HG03103 (cell line): ENCODE measurements around the gene CDK19.
"Not testable (repeated sequence)": the region's sequence is repeated elsewhere in the genome, so short reads cannot be mapped to it uniquely, and the experiment has no call there.

ENCODE experiments used
- ATAC-seq: cut with Tn5 transposase; IDR thresholded peaks from one replicate; pipeline ENCODE4 v1.9.1; 2021; ENCODE audit warnings: low read depth; ENCODE audit not compliant: unreplicated experiment

Gene CDK19

DNA sequence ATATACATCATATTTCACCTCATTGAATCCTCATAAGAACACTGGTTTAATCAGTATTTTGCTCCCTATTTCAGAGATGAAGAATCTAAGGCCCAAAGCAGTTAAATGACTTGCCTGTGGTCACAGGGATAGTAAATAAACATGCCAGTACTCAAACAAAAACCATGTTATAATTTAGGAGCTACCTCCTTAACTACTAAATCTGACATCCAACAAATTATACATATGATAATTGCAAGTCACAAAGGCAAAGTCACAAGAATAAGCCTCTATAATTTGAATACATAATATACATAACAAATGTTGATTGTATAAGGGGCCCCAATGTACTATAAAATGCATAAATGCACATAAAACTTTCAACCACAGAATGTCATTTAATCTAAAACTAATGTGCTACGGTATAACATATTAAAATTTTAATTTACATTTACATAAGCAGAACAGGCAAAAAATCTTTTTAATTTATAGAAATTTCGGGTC lies 181.5 kb downstream of the CDK19 start:
- no peak for ATAC-seq

DNA sequence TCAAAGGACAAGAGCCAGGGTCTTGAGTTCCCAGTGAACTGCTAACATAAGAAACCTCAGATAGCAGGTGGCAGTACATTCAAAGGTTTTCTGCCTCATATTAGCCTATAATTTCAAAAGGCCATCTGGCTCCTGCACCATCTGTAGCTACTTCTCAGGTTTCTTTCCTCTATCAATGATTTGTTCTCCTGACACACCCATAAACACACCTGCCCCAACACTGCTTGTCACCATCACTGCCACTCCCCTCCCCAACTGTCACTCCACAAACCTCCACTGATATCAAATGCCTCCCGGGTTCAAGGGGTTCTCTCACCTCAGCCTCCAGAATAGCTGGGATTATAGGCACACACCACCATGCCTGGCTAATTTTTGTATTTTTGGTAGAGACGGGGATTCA lies 186.1 kb downstream of the CDK19 start:
- ATAC-seq: no peak

DNA sequence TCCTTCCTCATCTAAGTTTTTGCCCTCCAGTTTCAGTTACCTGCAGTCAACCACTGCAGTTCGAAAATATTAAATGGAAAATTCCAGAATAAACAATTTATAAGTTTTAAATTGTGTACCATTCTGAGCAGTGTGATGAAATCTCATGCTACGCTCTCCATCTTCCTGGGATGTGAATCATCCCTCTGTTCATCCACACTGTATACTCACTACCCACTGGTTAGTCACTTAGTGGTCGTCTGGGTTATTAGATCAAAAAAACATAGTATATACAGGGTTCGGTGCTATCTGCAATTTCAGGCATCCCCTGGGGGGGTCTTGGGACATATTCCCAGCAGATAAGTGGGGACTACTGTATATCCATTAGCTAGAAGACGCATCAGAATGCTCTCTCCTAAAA lies 186.9 kb downstream of the CDK19 start:
- no peak for ATAC-seq

DNA sequence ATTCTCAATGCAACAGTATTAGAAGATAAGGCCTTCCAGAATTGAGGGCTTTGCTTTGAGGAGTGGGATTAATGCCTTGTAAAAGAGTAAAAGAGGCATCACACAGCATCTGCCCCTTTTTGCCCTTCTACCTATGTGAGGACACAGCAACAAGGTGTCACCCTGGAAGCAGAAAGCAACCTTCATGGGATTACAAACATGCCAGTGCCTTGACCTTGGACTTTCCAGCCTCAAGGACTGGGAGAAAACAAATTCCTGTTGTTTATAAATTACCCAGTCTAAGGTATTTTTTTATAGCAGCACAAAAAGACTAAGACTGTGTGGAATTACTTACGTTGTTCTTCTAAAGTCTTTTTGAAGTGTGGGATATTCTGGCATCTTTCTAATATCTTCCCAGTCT lies 188.8 kb downstream of the CDK19 start:
- no peak for ATAC-seq

DNA sequence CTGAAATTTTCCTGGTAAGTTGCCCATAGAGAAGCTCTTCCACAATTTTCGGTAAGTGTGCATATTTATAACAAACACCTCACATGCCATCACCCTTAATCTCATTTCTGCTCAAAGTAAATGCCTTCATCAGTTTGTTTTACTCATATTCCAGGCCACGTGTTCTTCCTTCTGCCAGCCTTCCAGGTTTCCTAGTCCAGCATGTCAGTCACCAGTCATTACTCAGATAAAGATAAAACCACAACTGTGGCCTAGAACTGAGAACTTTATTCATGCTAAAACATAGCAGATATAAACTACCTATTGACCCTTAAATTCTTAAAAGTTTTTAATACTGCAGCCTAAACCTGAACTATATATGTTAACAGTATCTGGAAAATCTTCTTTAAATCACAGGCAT lies 189.4 kb downstream of the CDK19 start:
- no peak for ATAC-seq

DNA sequence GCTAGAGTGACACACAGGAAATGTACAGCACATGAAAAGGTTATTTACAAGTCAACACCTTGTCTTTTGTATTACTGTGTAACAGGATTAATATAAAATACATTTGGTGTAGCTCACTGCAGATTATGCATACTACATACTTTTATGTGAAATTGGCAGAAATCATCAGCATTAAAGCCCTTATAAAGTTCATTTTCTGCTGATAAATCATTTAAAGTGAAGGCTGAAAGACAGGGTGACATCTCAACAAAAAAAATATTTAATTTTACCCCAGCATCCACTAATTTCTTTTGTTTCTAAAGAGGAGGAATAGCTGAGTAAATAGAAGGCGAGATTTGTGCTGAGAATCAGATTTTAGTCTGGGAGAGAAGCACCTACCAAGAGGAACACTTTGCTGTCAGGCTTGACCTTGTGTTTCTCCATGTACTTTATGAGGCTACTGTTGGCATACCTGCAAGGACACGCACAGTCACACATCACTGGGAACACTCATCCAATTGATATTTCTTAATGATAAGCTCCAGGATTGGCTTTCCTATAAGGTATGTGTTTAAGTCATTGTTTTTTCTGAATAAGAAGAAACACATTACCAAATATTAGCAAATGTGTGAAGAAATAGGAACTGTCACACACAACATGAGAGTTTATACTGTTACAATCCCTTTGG lies 192.2 kb downstream of the CDK19 start:
- no peak for ATAC-seq

DNA sequence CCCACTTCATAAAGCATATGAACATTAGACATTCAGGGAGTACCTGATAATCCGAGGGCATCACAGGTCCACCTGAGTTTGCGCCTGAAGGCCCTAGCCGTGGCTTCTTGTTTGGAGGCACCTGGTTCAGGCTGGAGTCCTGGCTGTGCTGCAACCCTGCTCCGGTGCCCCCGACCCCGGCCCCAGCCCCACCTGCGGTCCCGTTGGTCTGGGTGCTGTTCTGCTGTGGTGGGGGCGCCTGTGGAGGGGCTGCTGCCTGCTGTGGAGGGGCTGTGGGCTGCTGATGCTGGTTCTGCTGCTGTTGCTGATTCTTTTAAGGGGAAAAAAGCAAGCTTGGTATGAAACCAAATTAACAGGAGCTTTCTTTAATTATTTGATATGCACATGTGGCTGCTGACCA lies 194.2 kb downstream of the CDK19 start:
- no peak for ATAC-seq

DNA sequence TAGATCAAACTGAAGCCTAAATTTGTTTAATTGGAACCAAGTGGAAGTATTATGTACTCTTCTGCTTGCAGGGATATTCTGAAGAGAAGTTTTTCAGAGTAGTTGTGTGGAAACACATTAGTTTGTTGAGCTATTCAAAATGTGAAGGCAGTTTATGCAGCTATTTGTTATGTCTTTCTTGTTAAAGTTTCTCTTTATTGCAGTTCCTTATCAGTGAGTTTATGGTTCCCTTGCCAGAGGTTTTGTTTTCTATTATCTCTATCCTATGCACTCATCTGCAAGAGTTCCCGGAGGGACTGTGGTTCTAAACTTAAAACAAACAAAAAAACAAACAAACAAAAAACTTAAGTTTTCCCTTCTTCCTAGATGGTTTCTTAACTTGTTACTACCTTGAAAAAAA lies 195.2 kb downstream of the CDK19 start:
- no peak for ATAC-seq

DNA sequence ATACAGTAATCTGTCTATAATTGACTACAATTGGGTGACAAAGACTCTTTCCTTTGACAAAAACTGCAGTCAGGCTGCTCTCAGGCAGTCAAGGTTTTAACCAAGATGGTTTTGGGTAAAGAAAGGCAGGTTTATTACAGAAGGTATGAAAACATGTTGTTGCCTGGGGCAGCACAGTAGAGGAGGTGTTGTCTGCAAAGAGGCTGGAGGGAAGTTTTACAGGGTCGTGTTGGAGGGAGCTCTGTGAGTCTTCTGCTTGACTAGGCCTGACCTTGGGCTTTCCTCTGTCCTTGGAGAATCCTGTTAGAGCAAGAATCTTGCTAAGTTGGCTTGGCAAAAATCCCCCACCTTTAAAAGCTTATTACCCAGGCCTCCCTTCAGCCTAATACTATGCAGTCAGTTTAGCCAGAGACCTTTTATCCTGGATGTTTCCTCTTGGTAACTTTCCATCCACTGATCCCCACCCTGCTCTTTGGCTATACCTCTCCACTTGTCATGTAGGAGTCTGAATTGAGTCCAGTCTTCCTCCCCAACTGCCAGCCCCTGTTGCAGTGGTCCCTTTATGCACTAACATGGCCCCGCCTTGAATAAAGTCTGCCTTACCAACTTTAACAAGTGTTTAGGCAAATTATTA lies 195.9 kb downstream of the CDK19 start:
- no peak for ATAC-seq

DNA sequence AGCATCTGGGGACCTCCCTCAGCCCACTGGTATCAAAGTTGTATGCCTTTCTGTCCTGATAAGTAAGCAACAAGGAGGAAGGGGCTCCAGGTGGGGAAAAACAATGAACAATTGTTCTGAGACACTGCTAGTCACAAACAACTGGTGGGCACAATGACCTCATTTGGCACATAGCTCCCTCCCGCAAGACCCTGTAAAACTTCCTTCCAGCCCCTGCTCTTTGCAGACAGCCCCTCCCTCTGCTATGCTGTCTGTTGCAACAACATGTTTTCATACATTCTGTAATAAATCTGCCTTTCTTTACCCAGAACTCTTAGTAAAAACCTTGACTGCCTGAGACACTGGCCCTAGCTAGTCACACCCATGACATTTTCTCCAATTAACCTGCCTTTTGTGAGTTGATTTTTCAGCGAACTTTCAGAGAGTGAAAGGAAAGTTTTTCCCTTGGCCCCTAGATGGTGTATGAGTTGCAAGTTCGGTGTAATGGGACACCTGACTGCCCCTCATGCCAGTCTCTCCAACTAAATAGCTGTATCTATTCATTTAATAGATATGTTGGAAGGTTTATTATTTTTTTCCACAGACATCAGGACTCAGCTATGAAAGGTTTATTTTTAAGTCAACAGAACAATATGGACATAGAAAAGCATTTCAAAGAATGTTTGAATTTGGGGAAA lies 196.5 kb downstream of the CDK19 start:
- ATAC-seq: no peak

DNA sequence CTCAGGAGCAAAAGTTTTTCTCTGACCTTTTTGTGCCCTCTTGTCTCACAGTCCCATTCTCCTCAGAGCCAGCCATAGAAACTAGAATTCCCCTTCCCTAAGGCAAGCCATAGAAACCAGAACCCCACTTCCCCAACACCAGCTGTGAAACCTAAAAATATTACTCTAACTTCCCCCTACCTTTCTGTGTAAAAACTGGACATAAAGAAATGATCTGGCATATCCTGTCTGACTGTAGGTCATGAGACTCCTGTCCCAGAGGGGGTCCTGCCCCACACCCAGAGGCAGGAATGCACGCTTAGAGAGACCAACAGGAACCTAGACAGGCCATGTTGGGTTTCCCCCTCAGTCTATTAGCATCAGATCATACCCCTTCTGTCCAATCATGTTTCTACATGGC lies 198.2 kb downstream of the CDK19 start:
- peak; percentile 80 for ATAC-seq

DNA sequence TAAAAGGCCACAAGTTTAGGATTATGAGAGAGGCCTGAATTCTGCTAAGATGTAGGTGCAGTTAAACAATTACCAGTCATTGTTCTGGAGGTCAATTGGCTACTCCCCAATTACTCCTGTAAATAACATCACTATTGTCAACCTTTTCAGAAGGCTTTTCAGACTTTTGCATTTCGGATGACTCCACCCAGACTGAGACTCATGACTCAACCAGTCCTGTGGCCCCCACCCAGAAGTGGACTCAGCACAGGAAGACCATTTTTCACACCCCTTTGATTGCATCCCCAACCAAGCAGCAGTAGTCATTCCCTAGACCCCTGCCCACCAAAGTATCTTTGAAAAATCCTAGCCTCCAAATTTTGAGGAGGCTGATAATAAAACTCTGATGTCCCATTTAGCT lies 199.5 kb downstream of the CDK19 start:
- ATAC-seq: no peak

DNA sequence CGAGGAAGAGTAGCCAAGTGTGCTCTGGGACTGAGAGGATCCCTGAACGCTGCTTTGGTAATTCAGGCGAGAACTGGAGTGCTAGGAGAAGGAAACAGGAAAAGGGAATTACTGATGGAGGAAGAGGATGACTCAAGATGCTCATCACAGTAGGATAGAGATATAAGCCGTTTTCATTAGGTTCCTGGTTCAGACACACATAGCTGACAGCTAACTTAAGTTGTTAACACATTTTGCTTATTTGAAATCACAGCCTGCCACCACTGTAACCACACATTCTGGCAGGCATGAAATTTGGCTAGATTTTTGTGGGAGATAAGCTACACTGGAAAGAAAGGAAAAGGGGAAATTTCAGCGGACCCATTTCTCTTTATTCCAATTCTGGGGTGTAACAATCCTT lies 200.7 kb downstream of the CDK19 start:
- ATAC-seq: no peak

DNA sequence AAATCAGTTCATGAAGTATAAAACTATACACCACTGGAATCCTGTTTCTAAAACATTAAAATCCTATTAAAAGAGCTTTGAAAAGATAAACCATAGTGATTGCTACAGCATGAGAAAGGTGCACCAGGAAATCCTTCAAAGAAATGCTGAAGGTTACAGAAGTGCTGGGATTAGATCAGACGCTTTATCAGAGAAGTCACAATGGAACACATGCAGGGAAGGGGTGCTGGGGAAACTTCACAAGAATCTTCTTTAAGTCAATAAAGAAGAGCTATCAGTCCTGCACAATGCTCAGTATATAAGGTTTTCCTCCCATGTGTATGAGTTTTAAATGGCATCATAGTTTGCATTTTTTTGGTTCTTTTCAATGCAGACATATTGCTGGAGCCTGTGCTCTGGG lies 201.2 kb downstream of the CDK19 start:
- no peak for ATAC-seq

DNA sequence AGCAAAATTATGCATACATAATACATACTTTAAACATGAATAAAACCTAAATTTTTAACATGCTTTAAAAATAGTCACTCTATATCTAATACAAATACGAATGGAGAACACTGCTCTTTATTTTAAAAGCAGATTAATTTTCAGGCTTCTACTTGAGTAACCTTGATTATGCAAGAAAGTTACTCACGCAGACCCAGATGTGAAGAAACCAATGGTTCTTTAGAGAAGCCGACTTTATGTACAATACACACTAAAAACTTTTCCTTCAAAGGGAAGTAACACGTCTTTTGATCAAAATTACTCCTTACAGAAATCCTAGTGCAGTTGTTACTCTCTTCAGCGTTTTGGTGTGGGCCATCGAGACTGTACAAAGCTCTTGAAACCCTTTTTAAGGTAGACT lies 201.9 kb downstream of the CDK19 start:
- ATAC-seq: no peak

DNA sequence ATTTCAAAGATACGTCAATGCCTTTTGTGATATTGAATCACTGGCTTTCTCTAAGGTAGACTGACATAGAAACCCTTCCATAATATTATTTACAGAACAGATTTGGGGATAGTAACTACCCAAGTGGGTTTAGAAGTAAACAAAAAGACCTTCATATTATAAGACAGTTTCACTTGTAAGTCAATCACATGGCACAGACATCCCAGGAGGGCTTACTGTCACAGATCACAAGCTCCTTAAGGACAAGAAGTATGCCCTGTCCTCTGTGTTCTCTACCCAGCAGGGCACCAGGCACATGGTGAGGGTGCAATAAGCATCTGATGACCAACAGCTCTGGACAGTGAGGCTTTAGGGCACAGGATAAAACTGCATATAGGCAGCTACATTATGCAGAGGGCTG lies 203.0 kb downstream of the CDK19 start:
- no peak for ATAC-seq

DNA sequence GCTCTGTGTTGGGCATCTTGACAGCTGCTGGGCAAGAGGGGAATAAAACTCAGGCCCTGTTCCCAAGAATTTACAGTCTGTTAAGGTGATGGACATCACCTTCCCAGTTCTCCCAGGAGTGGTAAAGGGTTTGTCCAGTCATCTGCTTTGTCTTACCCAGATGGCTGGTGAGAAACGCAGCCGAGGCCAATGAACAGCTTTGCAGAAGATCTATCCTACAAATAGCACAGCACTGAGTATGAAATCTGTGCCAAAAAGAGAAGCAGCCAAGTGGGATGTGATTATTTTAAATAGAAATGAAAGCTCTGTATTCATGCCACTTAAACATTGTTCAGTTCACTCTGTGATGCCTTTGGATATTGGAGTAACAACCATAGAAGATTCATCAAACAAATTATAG lies 206.2 kb downstream of the CDK19 start:
- ATAC-seq: no peak

DNA sequence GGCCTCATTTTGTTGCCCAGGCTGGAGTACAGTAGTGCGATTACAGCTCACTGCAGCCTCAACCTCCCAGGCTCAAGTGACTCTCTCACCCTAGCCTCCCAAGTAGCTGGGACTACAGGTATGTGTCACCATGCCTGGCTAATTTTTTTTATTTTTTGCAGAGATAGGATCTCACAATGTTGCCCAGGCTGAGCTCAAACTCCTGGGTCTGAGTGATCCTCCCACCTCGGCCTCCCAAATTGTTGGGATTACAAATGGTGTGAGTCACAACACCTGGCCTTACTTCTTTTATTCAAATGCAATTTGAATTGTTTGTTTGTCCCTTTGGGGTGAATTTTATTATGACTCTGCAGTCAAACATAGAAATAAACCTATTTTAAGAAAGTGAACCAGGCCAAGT lies 207.1 kb downstream of the CDK19 start:
- no peak for ATAC-seq

DNA sequence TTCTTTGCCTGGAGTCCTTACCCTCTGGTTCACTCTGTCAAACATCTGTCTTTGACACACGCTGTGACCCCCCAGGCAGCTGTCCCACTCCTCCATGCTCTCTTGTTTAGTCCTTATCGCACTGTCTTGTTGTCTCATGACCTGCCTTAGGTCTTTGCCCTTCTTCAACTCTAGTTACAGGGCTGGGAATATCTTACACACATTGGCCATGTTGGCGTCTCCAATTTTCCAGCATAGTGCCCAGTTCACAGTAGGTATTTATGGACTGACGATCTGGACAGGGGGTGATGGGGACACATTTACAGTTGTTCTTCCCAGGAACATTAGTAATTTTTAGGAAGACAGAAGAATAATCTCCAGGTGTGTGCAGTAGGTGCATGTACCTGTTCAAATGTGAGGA lies 209.1 kb downstream of the CDK19 start:
- ATAC-seq: no peak

DNA sequence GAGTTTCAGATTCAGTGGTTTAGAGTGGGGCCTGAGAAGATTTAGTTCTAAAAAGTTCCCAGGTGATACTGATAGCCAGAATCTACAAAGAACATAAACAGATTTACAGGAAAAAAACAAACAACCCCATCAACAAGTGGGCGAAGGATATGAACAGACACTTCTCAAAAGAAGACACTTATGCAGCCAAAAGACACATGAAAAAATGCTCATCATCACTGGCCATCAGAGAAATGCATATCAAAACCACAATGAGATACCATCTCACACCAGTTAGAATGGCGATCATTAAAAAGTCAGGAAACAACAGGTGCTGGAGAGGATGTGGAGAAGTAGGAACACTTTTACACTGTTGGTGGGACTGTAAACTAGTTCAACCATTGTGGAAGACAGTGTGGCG lies 214.6 kb downstream of the CDK19 start:
- not testable (repeated sequence) for ATAC-seq

DNA sequence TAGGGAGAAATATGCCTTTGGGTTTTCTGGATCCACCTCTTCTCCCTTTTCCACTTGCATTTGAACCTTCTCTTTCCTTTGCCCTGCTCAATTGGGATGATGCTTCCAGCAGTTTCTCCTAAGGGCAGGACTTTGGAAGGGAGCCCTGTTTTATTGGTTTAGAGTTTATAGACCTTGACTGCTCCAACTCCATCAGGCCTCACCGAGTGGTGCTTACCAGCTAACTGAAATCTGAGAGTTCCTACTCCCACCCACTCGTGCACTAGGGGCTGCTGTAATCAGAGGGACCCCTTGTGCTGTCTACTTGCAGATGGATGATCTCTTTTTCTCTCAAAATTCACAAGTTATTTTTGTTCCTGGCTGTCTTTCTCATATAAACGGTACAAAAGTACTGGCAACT lies 217.5 kb downstream of the CDK19 start:
- no peak for ATAC-seq

DNA sequence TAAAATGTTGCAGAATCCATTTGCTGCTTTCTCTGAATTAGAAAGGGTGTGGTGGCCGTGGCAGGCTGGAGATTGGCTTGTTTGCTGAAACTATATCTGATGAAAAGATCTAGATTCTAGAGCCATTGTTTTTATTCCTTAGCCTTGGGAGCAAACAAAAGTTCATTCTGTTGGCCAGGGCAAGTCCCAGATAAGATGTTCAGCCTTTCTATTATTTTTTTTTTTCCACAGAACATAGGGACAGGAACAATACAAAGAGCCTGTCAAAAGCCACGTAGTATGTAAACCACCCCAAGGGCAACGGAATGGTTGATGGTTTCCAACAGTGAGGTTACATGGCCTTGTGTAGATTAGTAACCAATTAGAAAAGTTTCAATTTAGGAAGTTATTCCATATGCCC lies 218.9 kb downstream of the CDK19 start:
- no peak for ATAC-seq
